Lower leg skin (tissue), 4 donors: ENCODE measurements around the gene OR1J2. TPM values are rescaled to one million over a fixed set of nuclear protein-coding genes. Genes with fewer than 3 reads are reported as not detected.

Experiments used
- DNase-seq, 2 donors: peaks; one replicate each; pipeline ENCODE4 v3.0.0-alpha.2; 2019; ENCODE audit warnings: low spot score in 2 of 2
- H3K4me3 ChIP-seq: fragments of 200-600 bp; sonication (generic); 2 replicates; pipeline ENCODE4 v1.5.1; 2017; ENCODE audit warnings: mild to moderate bottlenecking, low read depth; ENCODE audit not compliant: poor library complexity, severe bottlenecking
- POLR2A ChIP-seq, 2 donors: fragments of 450-650 bp; IDR thresholded peaks; one replicate each; pipeline ENCODE4 v1.6.1; 2016 to 2017; ENCODE audit warnings: antibody characterized with exemption in 2 of 2, mild to moderate bottlenecking in 1 of 2, moderate library complexity in 1 of 2
- WGBS, 2 donors: methylation state at CpG; one replicate each; pipeline ENCODE4 v1.1.5; 2018; 5-methylcytosine and 5-hydroxymethylcytosine counted together
- intact Hi-C: fragments of 100-400 bp; cut with DNase I; formaldehyde crosslinking; loops from one replicate; pipeline ENCODE4 v1.15.0; 2023; ENCODE audit warnings: low total_unique reads
- total RNA-seq, 4 donors: library from RNA; depleted of rRNA; stranded (reverse); fragments of >200 nt; gene quantifications; one replicate each; pipeline ENCODE4 v1.1.0, GENCODE V29; 2016
- TF ChIP-seq, protein P1 (sequence below), 3 donors: fragments of 450-650 bp; IDR thresholded peaks; one replicate each; pipeline ENCODE4 v1.5.1; 2016; ENCODE audit warnings: antibody characterized with exemption in 3 of 3, mild to moderate bottlenecking in 3 of 3, moderate library complexity in 2 of 3

OR1J2 gene
- total RNA-seq, 4 donors from 2014 or later = not detected

DNA sequence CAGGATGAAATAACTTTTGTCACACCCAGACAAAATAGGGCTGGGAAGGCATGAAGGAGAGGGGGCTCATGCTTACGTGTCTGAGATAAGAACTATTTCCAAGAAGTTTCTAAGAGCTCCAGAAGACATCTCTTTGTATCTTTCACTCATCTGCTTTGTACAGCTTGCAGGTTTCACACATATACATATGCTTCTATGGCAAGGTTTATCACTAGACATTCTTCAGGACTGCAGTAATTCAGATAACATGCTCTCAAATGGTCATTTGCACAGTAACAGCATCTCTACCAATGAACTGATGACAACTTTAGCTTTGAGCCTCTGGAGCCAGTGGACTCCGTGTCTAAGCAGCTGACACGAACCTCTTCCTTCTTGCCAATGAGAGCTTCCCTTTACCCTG, 36.0 kb upstream of the OR1J2 start:
- no peak for DNase-seq
- intact Hi-C loops = no loop called here
- 58 to 80% methylated on average over 3 of the region's 3 CpGs for WGBS, 2 donors
- H3K4me3 ChIP-seq = no peak overlapping the region
- TF ChIP-seq, protein P1, sequence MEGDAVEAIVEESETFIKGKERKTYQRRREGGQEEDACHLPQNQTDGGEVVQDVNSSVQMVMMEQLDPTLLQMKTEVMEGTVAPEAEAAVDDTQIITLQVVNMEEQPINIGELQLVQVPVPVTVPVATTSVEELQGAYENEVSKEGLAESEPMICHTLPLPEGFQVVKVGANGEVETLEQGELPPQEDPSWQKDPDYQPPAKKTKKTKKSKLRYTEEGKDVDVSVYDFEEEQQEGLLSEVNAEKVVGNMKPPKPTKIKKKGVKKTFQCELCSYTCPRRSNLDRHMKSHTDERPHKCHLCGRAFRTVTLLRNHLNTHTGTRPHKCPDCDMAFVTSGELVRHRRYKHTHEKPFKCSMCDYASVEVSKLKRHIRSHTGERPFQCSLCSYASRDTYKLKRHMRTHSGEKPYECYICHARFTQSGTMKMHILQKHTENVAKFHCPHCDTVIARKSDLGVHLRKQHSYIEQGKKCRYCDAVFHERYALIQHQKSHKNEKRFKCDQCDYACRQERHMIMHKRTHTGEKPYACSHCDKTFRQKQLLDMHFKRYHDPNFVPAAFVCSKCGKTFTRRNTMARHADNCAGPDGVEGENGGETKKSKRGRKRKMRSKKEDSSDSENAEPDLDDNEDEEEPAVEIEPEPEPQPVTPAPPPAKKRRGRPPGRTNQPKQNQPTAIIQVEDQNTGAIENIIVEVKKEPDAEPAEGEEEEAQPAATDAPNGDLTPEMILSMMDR (IDR thresholded peaks at IDR 0.05) = no peak
- no peak for TF ChIP-seq POLR2A (IDR thresholded peaks at IDR 0.05)

DNA sequence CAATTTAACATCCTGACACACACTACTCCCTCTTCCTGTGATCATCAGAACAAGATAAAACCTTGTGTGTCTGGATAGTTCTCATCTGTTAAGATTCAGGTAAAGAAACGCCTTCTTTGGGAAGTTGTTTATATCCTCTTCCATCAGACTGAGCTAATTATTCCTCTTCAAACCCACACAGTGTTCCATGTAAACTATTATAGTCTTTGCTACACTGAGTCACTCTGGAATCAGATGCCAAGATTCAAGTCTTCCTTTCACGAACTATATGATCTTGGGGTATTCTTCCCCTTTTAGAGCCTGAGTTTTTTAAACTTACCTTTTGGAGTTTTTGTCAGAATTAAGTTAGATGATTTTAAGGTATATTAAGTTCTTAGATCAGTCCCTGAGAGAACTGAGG, 34.9 kb upstream of the OR1J2 start:
- H3K4me3 ChIP-seq = no peak overlapping the region
- DNase-seq = no peak
- 33 to 34% methylated on average over 2 of the region's 2 CpGs for WGBS, 2 donors
- intact Hi-C loops = no loop called here
- TF ChIP-seq, protein P1 (IDR thresholded peaks at IDR 0.05) = no peak
- no peak for TF ChIP-seq POLR2A (IDR thresholded peaks at IDR 0.05)

DNA sequence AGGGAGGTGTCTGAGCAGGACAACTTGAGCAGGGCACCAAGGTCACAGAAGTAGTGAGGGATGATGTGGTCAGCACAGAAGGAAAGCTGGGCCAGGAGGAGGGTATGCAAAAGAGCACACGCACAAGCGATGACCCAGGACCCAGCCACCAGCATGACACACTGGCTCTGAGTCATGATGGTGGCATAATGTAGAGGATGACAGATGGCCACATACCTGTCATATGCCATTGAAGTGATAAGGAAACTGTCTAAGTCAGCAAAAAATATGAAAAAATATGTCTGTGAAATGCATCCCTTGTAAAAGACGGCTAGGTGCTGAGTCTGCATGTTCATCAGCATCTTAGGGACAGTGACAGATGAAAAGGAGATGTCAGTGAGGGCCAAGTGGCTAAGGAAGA, 33.3 kb upstream of the OR1J2 start:
- H3K4me3 ChIP-seq = no peak overlapping the region
- DNase-seq = no peak
- intact Hi-C loops = no loop called here
- 89 to 91% methylated on average over 3 of the region's 3 CpGs for WGBS, 2 donors
- TF ChIP-seq POLR2A (IDR thresholded peaks at IDR 0.05) = no peak
- TF ChIP-seq, protein P1 (IDR thresholded peaks at IDR 0.05) = no peak

DNA sequence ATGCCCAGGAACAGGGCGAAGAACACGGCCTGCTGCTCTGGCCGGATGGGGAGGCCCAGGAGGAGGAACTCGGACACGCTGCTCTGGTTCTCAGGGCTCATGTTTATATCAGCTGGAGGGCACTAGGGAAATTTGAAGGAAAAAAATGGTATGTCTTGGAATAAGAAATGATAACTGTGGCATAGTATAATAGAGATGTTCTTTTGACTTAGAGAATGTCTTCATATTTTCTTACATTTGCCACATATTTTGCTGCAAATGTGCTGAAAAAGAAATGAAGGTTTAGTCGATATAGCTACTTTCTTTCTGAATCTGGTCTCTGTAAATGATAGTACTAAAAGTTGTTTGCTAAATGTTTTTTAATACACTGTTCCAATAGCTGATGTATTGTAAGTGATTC, 32.8 kb upstream of the OR1J2 start, which contains the start of gene OR1J1:
Gene OR1J1 (minus strand): TSS at position 101 of the 400 bp plus-strand sequence. CDS start 0 bp downstream, at position 101.
- intact Hi-C loops = no loop called here
- TF ChIP-seq, protein P1 (IDR thresholded peaks at IDR 0.05) = no peak
- no peak for TF ChIP-seq POLR2A (IDR thresholded peaks at IDR 0.05)
- WGBS, 2 donors = 80 to 85% methylated on average over 6 of the region's 6 CpGs
- H3K4me3 ChIP-seq = no peak within 1 kb of the TSS
- no peak for DNase-seq

DNA sequence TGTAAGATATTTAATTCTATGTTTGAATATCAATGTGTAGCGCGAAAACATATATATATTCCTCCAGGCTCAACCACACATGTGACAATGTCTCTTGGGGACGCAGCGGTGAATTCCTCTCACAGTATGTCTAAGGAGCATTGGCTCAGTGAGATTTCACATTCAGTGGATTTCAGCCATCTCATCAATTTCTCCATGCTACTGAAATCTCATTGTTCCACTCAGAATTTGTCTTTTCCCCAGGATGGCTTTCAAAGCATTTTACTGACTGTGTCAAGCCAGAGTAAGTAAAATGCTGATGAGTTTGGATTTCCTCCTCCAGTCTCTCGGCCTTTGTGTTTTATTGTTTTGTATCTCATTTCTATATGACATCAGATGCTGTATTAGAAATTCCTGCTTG, 31.5 kb upstream of the OR1J2 start:
- WGBS, 2 donors = 88 to 89% methylated on average over 5 of the region's 5 CpGs
- no peak overlapping the region for H3K4me3 ChIP-seq
- TF ChIP-seq, protein P1 (IDR thresholded peaks at IDR 0.05) = no peak
- TF ChIP-seq POLR2A (IDR thresholded peaks at IDR 0.05) = no peak
- DNase-seq = no peak
- intact Hi-C loops = no loop called here

DNA sequence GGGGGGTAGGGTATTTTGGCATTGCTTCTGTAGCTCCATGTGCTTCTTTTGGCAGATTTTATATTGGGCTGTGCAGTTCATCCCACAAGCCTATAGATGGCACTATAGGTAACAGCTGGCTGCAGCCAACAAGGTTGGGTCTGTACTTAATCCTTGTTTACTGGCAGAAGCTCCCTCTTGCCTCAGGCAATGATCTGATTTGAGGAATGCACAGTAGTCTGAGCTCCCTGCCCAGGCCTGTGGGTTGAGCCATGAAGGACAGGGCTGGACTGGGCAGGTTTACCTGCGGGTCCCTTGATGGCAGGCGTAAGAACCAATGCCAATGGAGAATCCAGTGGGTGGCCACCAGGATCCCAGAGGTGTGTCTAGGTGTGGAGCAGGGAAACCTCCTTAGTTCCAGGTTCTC, 11.7 kb upstream of the OR1J2 start:
- DNase-seq = peak in 1 of 2 donors; percentile 32
- 52 to 60% methylated on average over 1 to 2 of the region's 2 CpGs for WGBS, 2 donors

More for the DNA sequence above, 11.7 kb upstream of the OR1J2 start:
- H3K4me3 ChIP-seq = no peak overlapping the region
- intact Hi-C loops = no loop called here
- TF ChIP-seq, protein P1 (IDR thresholded peaks at IDR 0.05) = no peak
- no peak for TF ChIP-seq POLR2A (IDR thresholded peaks at IDR 0.05)
